ENCODE measurements around the gene SLC35F4. TPM values are rescaled to one million over a fixed set of nuclear protein-coding genes. Genes with fewer than 3 reads are reported as not detected.

The SLC35F4 gene
- total and polyA plus RNA-seq, 2 of the 8 experiments (the other 6 are each of a cell fraction or from before 2014, with no cell fraction given) = not detected

DNA sequence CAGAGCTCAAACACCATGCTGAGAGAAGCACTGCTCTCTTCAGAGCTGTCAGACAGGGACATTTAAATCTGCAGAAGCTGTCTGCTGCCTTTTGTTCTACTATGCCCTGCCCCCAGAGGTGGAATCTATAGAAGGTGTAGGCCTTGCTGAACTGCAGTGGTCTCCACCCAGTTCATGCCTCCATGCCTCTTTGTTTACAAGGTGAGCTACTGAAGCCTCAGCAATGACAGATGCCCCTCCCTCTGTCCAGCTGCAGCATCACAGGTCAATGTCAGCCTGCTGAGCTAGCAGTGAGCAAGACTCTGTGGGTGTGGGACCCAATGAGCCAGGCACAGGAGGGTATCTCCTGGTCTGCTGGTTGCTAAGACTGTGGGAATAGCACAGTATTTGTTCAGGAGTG lies 346.8 kb downstream of the SLC35F4 start:
- H3K4me3 ChIP-seq (ENCODE audit: extremely low read depth in 1 of 4, insufficient read depth in 2 of 4, low read depth in 3 of 4, low read length in 4 of 4) = no peak overlapping the region
- no peak overlapping the region for H4K91ac ChIP-seq (replicated peaks; ENCODE audit: insufficient read length, low read length)
- H3K23me2 ChIP-seq (ENCODE audit: low read depth, low read length) = no peaks in the 10 kb centered on the region
- H3K79me1 ChIP-seq (ENCODE audit: low read depth, low read length) = no peaks in the 10 kb centered on the region
- no peak overlapping the region for H3K14ac ChIP-seq (ENCODE audit: insufficient read length)
- FAIRE-seq = no peak
- H2BK15ac ChIP-seq (ENCODE audit: low read length) = no peak overlapping the region
- no peaks in the 10 kb centered on the region for H3K4me1 ChIP-seq (replicated peaks in 1 of 4; ENCODE audit: control insufficient read depth in 3 of 4, insufficient read depth in 4 of 4, low read length in 3 of 4)
- no peak overlapping the region for H2BK20ac ChIP-seq (ENCODE audit: low read length)
- ChIA-PET POLR2A (ENCODE audit: partially characterized antibody) (no interaction called here), CTCF (ENCODE audit: partially characterized antibody) (interaction anchor here (1.5 to 1.8 kb wide), 3 partner anchors 8 to 17 kb away, joined by 3 to 9 read pairs (median 4); no protein-coding TSS in a partner anchor)
- no peak overlapping the region for H2BK12ac ChIP-seq (ENCODE audit: low read depth, low read length)
- TF ChIP-seq RFX5 (IDR thresholded peaks at IDR 0.05; ENCODE audit: borderline replicate concordance, low read depth, low read length) (no peak), TEAD4 (IDR thresholded peaks at IDR 0.05; ENCODE audit: low read depth, low read length) (no peak), BCL11A (IDR thresholded peaks at IDR 0.05; ENCODE audit: low read depth in 2 of 2, low read length in 2 of 2) (no peak), RNF2 (IDR thresholded peaks at IDR 0.05; ENCODE audit: borderline replicate concordance, low read depth, low read length, missing control alignments, poor library complexity, severe bottlenecking) (no peak), CBX5 (IDR thresholded peaks at IDR 0.05; ENCODE audit: low read depth, low read length) (no peak), EZH2 (IDR thresholded peaks at IDR 0.05; ENCODE audit: low read depth, low read length, severe bottlenecking) (no peak), ASH2L (IDR thresholded peaks at IDR 0.05; ENCODE audit: low read length) (no peak), ATF3 (IDR thresholded peaks at IDR 0.05; ENCODE audit: insufficient read depth, low read depth, low read length) (no peak), EGR1 (IDR thresholded peaks at IDR 0.05; ENCODE audit: borderline replicate concordance, low read depth, low read length) (no peak), YY1 (IDR thresholded peaks at IDR 0.05; ENCODE audit: low read depth, low read length) (no peak), E2F6 (IDR thresholded peaks at IDR 0.05) (no peak), HDAC6 (IDR thresholded peaks at IDR 0.05; ENCODE audit: low read depth, low read length) (no peak), SIN3A (conservative IDR thresholded peaks at IDR 0.05 in 1 of 2, IDR thresholded peaks at IDR 0.05 in 1 of 2; ENCODE audit: low read depth in 1 of 2, low read length in 2 of 2) (no peak), TCF12 (IDR thresholded peaks at IDR 0.05; ENCODE audit: low read depth, low read length) (no peak)
- no peak overlapping the region for H4K5ac ChIP-seq (ENCODE audit: insufficient read length, low read depth, low read length)
- no peak overlapping the region for H3K27ac ChIP-seq (ENCODE audit: low read depth, low read length)
- no peak overlapping the region for H3K4me2 ChIP-seq (ENCODE audit: insufficient read depth in 1 of 2, low read depth in 2 of 2, low read length in 2 of 2)
- no peak overlapping the region for H3K9ac ChIP-seq (replicated peaks in 1 of 4; ENCODE audit: extremely low read depth in 1 of 4, low read depth in 3 of 4, low read length in 3 of 4)
- 0 out of 4 replicates have a peak, but pooled peaks cover 0 to 3% of the 10 kb centered on the region in 2 experiments for H3K9me3 ChIP-seq (ENCODE audit: insufficient read depth in 2 of 2, low read depth in 1 of 2, low read length in 1 of 2)
- H3K79me2 ChIP-seq (ENCODE audit: control insufficient read depth in 1 of 2, insufficient read depth in 2 of 2, low read length in 2 of 2) = no peaks in the 10 kb centered on the region
- H3K36me3 ChIP-seq (ENCODE audit: control insufficient read depth in 2 of 4, insufficient read depth in 4 of 4, low read length in 3 of 4) = no peaks in the 10 kb centered on the region
- no peak overlapping the region for H2BK5ac ChIP-seq (ENCODE audit: low read depth, low read length)
- H4K8ac ChIP-seq (ENCODE audit: extremely low read depth, insufficient read depth, low read length) = no peak overlapping the region
- H2BK120ac ChIP-seq (replicated peaks; ENCODE audit: low read depth, low read length) = no peak overlapping the region
- no peak overlapping the region for H2AFZ ChIP-seq (ENCODE audit: low read length)
- H4K20me1 ChIP-seq (replicated peaks in 1 of 2; ENCODE audit: control insufficient read depth in 1 of 2, insufficient read depth in 2 of 2, low read length in 2 of 2) = no peaks in the 10 kb centered on the region
- H3K56ac ChIP-seq (replicated peaks; ENCODE audit: insufficient read length, low read depth, low read length) = no peak overlapping the region
- H3K27me3 ChIP-seq (replicated peaks in 1 of 4; ENCODE audit: control insufficient read depth in 3 of 4, extremely low read depth in 1 of 4, insufficient read depth in 3 of 4, low read length in 3 of 4) = no peaks in the 10 kb centered on the region
- DNase-seq (ENCODE audit: low read depth in 1 of 2, low spot score in 2 of 2) = no peak
- H3K23ac ChIP-seq (ENCODE audit: insufficient read length) = no peak overlapping the region
- H2AK5ac ChIP-seq (ENCODE audit: low read depth, low read length) = no peak overlapping the region
- H3K4ac ChIP-seq (replicated peaks; ENCODE audit: insufficient read length, low read depth, low read length) = no peak overlapping the region
- no peak overlapping the region for H3K18ac ChIP-seq (ENCODE audit: extremely low read depth, low read length)
